CD4-positive, alpha-beta T cell treated with Interleukin-4 for 4 hours (primary cell): Measurements from ENCODE around the gene DISC1.
"Not testable (repeated sequence)": the region's sequence is repeated elsewhere in the genome, so short reads cannot be mapped to it uniquely, and the experiment has no call there.

Experiments
- DNase-seq: peaks from one replicate; pipeline ENCODE4 v3.0.0-alpha.2; 2020

Gene DISC1

DNA sequence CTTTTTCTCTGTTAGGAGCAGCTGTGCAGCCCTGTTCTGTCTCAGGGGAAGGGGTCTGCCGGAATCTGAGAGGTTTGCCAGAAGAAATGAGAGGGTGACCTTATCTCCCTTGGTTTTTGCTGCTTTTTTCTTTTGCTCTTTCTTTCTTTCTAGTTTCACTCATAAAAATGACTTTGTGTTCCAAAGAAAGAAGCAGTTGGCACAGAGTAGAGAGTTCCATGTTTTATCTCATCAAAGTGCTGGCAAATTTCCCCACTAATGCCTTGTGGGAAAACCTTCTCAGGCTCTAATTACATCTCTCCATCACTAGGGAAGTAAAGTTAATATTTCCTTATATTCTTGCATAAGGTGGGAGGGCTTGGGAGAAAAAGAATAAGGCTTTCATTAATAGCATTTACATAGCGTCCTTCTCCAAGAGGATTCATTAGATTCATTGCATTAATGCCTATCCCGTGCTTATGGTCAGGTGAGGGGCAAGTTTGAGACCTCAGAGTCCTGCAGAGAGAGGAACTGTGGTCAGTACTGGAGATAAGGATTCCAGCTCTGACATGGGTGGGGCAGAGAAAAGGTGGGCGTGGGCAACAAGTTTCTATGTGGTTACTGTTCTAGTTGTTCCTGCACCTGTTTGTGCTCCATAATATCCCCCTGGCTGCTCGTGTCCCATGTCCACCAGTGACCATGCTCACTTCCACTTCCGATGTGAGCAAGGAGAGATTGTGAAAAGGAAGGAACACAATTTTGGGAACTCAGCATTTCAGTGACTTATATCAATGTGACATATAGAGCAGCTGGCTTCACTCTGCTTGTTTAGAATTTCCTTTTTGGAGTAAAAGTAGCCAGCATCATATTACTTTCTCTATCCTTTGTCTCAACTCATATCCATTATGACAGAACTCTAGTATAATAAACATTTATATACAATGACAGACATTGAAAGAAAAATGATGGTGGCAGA, 79.5 kb downstream of the DISC1 start:
- no peak for DNase-seq

DNA sequence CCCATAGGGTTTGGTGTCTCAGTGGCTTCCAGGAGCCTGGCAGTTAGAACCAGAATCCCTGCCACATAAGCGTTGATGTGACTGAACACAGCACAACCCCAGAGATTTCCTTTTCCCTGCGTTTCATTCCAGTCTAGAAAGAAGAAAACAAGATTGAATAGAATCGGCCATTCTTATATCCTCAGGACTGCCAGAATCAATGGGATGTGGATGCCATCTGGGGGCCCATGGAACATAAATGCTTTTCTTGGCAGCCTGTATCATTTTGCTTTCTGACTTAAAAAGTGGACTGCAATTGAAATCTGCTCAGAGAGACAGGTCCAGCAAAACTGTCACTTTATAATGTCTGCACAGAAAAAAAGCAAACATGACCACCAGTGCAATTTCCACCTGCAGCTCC, 80.3 kb downstream of the DISC1 start:
- DNase-seq, result no peak

DNA sequence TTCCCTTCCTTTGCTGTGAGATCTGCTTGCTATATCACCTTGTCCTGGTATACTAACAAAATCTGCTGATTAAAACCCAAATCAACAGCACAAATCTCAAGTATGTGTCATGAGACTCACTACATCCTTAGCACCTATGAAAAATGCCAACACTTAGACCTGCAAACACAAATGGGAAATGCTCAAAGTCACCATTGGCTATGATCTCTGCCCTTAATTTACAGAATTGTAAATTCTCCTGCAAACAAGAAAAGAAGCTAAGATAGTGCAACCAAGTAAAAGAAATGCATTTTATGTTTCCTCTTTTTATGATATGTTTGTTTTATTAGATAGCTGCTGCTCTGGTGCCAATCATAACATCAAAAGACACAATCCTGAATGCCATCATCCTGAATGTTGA, 80.8 kb downstream of the DISC1 start:
- DNase-seq, result no peak

DNA sequence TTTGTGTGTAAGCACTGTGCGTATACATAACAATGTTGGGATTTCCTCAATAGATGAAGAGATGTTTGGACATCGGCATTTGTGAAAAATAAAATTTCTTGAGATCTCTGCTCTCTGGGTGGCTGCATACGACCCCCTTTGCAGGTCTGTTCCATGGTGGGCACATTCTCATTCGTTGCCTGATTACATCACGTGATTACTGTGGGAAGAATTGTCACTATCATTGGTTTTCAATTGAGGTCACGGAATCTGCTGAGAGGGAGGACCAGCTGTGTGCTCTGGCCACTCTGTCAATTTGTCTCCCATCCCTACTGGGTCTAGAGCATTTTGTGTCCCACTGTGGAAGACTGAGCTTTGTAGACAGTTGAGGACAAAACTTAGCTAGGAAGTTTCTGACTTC, 81.8 kb downstream of the DISC1 start:
- no peak for DNase-seq

DNA sequence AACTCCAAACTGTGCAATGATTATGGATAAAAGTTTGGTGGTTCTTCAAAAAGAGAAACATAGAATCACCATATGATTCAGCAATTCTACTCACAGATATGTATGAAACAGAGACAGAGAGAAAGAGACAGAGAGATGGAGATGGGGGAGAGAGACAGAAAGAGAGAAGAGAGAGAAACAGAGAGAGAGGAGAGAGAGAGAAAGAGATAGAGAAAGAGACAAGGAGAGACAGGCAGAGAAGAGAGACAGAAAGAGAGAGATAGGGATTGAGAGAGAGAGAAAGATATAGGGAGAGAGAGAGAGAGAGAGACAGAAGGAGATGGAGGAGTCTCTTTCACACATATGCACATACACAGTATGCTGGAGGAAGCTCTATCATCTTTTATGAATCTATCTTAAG, 87.8 kb downstream of the DISC1 start:
- no peak for DNase-seq

DNA sequence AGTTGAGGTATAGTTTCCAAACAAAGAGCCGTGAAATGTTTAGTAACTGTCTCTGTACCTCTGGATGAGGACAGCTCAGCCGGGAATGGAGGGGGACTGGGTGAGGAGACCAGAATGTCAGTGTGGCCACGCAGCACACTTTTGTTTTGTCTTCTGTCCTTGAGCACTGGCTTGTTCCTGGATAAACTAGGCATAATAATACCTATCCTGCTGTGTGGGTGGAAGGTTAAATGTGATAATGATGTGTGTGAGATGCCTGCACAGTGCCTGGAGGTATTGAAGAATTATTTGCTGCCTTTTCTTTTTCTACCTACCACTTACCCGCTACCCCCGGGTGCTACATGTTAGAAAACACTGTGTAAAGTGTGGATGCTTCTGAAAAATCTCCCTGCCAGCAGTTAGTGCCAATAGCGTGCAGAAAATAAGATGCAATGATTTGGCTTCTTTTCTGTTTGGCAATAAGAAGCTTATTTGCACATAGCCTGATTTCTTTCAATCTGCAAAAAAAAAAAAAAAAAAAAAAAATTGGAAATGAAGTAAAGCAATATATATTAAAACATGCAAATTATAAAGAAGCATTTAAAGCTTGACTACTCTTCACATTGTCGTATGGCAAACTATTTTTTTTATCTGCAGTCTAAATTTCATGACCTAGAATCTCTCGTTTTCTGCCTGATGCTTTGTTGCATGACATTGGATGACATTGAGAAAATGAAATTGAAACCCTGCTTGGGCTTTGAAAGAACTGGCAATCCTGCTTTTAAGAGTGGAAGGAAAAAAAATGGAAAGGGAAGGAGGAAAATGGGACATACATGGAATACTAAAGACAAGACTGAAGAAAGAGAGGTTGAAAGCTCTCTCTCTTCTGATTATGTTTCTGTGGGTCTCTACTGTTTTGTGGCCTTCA, 89.5 kb downstream of the DISC1 start:
- DNase-seq, result no peak

DNA sequence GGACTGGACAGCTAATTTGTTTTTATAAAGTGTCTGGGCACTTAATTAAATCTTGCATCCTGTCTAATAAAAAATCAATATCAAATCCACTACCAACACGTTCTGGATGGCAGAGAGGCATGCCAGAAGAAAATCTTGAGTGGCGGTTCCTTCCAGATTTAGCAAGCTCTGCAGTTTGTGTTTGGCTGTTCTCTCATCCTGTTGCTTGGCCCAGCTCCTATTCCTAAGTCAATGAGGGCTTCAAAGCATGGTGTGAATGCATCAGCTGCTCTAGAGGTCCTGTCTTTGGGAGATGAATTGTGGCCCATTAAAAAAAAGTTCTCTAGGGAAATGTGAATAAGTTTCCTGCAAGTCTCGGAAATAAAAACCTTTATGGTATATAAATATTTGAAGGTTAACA, 90.3 kb downstream of the DISC1 start:
- DNase-seq, result no peak

DNA sequence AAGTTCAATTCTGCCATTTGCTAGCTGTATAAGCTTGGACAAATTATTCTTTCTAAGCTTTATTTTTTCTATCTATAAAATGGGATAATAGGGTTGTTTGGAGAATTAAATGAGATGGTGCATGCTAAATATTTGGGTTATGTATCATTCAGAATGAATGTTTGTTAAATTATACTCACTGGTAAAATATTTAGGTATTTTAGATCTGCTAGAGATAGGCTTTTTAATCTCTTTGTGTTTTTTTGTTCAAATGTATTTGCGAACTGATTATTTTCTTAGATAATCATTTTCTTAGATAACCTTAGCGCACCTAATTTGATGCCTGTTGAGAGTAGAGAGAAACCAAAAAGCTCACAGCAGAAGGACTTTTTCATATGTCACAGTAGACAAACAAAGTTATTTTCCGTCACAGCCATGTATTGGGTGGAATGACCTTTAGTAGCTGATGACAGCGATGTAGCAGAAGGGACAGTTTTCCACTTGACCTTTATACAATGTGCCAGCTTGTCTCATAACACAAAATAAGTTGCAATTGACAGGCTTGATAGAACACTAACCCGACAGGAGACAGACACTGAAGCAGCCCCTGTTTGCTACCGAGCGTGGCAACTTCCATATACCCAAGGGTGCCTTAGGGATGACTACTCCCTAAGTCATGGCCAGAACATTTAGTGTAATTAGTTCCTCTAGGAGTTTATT, 93.0 kb downstream of the DISC1 start:
- no peak for DNase-seq

DNA sequence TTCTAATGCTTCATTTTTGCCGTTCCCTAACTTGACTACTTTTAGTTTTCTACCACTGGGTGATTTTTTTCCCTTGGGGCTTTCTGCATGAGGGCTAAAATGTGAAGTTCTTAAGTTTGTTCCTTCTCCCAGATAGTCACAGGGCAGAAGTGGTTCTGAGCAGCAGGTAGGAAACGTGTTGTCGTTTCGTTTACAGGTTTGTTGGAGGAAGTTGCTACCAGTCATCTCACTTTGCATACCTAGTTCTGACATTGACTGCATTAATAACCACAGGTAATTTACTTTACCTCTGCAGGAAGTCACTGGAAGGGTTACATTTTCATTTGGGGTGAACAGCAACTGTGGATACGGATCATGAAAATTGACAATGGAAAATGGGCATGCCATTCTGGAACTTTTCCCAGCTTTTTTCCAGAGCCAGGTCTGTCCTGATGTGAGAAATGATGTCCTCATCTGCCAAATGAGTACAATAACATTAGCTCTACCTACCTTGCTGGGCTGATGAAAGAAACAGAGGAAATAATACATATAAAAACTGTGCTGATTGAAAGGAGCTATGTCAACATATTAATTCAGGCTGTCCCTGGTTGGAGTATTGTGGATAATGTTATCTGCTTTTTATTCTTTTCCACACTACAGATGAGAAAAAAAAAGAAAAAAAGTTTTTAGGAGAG, 94.2 kb downstream of the DISC1 start:
- no peak for DNase-seq

DNA sequence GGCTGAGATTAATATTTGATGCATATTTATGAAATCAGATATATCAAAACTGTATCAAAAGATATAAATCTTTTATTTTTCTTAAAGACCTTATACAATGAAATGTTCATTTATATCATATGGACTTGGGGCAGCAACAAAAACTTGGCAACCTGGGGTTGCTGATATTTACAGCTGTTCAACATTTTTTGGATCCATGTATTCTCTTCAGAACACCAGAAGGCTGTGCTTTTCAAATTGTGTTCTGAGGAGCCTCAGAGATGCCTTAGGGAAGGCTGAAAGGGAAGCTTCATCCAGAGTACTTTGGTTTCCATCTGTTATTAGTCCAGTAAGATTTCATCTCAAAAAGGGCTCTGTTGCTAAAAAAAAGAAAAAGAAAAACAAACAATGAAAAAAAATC, 94.8 kb downstream of the DISC1 start:
- DNase-seq, result no peak

DNA sequence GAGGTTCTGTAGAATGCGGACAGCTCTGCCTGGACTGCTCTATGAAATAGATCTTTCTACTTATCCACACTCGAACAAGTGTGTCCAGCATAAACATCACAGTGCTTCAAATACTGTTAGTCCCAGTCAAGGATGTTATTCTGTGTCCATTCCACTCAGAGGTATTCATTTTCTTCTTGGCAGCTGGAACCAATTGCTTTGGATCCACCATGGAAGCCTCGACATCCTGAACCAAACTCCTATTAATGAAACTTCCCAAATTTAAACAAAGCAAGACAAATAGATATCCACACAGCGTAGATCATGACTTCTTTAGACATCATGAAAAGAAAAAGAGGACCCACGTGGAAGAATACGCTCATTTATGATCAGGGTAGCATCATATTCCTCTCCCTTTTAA, 95.8 kb downstream of the DISC1 start:
- no peak for DNase-seq

DNA sequence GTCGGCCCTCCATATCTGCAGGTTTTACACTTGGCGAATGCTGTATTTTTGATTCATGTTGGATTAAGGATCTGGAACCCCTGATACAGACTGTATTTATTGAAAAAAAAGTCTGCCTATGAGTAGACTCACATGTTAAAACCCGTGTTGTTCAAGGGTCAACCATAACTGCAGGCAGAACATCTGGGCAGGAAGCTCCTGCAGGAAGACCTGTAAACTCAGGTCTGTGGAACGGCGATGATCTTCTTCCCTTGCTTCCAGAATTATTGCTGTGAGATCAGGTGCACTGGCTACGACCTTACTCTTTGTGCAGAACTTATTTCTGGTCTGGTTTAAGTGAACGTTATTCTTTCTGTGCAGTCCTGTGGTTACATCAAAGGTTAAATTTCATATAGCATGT, 96.6 kb downstream of the DISC1 start:
- no peak for DNase-seq

DNA sequence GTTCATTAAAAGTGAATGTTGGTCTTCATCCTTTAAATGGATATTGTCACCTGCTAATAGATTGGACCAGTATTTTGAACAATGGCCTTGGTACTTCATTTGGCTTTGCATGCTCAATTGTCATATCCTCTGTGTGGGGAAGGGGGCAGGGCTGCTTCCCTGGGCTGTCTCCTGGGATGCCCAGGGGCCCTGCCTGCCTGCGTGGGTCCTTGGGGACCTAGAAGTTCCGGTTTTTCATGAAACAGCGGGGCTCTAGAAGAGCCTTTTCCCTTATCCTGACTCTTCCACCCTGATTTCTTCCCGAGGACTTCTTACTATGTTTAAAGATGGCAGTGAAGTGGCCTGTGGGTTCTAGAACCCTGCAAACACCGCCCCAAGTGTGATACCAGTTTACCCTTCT, 97.5 kb downstream of the DISC1 start:
- no peak for DNase-seq

DNA sequence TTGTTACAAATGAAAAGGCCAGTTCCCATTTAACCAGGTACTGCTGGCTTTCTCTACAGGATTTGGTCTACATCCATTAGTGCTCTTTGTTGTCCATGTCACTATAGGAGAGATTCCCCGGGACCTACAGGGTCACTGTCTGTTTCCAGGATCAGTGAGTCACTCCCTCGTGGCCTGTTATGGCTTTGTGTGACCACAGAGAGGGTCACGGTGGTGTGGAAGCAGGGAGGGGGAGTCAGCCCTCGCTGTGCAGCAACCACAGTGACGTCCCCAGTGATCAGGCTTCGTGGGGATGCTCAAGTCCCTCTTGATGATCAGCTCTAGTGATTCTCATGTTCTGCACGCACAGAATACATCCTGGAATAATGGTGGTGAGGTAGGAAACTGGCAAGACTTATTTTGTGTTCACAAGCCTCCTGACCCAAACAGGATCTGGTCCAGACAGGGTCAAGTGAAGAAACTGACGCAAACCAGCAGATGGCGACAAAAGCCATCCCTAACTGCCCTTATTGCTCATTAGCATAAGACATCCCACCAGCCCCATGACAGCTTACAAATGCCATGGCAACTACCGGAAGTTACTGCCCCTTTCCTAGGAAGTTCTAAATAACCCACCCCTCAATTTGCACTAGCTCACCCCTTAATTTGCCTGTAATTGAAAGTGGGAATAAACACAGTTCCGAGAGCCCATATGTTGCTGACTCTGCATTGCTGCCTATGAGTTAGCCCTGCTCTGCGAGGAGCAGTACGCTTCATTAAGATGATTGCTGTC, 98.5 kb downstream of the DISC1 start:
- DNase-seq, result no peak

DNA sequence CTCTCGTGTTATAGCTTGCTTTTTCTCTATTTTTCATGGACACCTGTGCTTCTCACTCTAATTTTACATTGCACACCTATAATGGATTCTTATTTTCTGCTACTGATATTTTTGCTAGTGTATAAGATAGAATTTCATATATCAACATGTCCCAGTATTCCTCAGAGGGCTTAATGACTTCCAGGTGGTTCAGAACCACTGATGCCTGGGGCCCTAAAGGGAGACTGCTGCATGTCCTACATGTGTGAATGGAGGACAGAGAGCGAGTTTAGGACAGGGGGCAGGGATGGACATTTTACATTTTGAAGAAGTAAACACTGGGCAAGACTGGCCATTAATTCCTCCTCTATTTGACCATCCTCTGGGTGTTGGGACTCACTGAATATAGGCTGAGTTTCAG, 100.6 kb downstream of the DISC1 start:
- no peak for DNase-seq

DNA sequence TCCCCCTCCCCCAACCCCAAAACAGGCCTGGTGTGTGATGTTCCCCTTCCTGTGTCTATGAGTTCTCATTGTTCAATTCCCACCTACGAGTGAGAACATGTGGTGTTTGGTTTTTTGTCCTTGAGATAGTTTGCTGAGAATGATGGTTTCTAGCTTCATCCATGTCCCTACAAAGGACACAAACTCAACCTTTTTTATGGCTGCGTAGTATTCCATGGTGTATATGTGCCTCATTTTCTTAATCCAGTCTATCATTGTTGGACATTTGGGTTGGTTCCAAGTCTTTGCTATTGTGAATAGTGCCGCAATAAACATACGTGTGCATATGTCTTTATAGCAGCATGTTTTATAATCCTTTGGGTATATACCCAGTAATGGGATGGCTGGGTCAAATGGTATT, 102.4 kb downstream of the DISC1 start:
- DNase-seq, result not testable (repeated sequence)

DNA sequence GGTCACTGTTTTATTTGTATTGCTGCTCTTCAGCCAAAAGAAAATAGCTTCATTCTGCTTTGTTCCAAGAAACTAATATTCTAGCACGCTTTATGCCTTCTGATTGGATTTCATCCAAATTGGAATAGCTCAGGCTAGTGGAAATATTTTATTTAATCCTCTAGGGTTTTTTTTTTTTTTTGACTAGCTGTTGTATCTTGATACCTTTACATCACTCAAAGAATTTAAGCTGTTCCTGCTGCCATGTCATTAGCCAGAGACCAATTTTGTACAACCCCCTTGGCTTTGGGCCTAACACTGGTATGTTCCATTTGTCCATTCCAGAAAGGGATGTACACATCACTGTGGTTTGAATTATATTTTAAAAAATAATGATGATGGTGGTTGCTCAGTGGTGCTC, 103.0 kb downstream of the DISC1 start:
- DNase-seq, result no peak

DNA sequence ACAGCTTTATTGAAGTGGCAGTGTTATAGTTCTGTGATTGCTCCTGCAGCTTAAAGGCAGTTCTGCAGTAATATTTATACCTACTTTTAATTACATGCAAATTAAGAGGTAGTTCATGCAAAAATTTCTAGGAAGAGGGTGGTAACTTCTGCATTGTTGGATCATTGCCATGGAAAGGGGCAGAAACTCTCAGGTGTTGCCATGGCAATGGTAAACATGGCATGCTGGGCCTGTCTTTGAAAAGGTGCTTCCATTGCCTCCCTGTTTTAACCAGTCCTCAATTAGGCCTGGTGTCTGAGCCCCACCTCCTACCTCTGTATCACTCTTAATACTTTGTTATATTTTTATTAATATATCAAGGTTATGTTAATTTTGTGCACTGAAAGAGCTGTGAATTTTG, 104.7 kb downstream of the DISC1 start:
- no peak for DNase-seq

DNA sequence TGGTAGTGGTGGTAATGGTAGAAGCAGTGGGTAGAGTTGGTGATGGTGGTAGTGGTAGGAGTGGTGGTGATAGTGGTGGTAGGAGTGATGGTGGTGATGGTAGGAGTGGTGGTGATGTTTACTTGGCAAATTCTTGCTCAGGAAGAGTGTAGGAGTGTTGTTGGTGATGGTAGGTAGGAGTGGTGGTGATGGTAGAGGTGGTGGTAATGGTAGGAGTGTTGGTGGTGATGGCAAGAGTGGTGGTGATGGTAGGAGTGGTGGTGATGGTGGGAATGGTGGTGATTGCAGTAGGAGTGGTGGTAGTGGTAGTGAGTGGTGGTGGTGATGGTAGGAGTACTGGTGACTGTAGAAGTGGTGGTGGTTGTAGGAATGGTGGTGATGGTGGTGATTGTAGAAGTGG, 106.5 kb downstream of the DISC1 start:
- DNase-seq, result no peak

DNA sequence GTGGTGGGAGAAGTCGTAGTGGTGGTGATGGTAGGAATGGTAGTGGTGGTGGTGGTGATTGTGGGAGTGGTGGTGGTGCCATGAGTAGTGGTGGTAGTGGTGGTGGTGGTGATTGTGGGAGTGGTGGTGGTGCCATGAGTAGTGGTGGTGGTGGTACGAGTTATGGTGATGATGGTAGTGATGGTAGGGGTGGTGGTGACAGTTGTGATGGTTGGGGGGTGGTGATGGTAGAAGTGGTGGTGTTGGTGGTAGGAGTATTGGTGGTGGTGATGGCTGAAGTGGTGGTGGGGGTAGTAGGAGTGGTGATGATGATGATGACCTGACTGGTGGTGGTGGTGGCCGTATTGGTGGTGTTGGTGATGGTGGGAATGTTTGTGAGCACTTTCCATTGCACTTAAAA, 107.1 kb downstream of the DISC1 start:
- DNase-seq, result no peak

DNA sequence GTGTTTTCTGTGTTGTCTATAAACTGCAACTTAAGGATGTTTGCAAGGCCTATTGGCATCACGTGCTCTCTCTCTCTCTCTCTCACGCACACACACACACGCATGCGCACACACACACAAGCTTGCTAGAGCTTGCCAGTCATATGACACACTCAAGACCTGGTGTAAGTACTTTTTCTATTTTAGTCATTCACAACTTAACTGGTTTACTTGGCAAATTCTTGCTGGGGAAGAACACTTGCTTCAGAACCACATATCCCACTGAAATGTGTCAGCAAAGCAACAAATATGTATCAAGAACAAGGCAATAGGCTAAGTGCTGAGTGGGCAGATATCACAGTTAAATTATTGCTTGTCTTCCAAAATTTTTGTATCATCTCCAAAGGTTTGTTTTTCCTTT, 107.8 kb downstream of the DISC1 start:
- no peak for DNase-seq

DNA sequence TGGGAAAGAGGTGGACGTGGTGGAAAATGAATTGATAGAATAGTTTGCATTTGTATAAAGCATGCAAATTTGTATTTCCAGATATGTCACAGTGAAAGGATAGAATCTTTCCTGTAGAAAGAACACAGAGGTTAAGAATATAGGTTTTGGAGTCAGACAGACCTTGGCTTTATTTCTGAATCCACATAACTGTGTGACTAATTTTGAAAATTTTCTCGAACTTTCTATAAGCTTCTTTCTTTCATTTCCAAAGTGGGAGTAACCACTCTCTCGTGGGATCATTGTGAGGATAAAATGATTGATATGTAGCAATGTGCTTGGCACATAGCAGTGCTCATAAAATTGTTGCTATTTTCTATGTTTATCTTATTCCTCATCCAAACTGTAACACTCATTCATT, 108.8 kb downstream of the DISC1 start:
- DNase-seq, result no peak
